Endometrium (tissue), 2 donors: Measurements from ENCODE around the gene GAK.
"Not testable (repeated sequence)": the region's sequence is repeated elsewhere in the genome, so short reads cannot be mapped to it uniquely, and the experiment has no call there.

Experiments
- FAIRE-seq: peaks from 2 replicates; lab custom pipeline; 2012; peaks lifted over from hg19 to GRCh38; lab: Jason Lieb, UNC
- donor health status: control.
- donor health status: control.

GAK gene

GRCh38 chr4:813900-814299 lies 118.2 kb downstream of the GAK start:
- FAIRE-seq: no peak

DNA sequence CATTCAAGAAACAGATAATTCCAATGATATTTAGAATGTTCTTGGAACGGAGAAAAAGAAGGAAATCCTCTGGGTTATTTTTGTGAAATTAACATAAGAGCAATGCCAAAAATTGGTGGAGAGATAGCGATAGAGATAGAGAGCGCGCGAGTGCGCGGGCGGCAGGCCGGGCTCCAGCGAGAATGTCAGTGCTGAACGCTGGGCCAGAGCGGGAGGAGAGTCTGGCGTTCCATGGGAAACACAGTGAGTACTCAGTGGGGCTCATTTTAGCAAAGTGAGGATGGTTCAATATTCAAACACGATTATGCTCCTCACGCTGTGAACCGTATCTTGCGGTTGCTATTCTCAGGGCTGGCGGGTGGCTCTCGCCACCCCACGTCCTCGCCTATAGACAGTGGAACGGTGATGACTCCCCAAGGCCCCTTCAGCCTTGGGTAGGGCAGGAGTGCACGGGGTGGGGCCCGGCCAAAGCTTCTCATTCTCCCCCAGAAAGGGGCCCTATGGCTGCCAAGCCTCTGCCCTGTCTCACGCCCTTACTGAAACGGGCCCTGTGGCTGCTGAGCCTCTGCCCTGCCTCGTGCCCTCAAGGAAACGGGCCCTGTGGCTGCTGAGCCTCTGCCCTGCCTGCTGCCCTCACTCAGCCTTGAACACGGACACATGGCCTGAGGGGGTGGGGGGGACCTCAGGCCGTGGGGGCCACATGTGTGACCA lies 123.1 kb downstream of the GAK start:
- FAIRE-seq: no peak

DNA sequence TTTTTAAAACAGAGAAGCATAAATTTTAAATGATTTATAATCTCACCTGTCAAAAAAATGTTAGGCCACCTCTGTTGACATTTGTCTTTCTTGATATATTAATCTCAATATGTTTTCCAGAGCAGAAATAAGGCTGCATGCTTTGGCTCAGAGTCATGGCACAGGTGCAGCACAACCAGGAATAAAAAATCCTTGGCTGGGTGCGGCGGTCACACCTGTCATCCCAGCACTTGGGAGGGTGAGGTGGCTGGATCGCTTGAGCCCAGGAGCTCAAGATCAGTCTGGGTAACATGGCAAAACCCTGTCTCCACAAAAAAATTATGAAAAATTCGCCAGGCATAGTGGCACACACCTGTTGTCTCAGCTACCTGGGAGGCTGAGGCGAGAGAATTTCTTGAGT lies 124.3 kb downstream of the GAK start:
- no peak for FAIRE-seq

DNA sequence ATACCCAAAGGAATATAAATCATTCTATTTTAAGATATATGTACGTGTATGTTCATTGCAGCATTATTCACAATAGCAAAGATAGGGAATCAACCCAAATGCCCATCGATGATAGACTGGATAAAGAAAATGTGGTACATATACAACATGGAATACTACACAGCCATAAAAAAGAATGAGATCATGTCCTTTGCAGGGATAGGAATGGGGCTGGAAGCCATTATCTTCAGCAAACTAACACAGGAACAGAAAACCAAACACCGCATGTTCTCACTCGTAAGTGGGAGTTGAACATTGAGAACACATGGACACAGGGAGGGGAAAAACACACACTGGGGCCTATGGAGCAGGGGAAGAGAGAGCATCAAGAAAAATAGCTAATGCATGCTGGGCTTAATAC lies 125.1 kb downstream of the GAK start:
- FAIRE-seq: not testable (repeated sequence)

GRCh38 chr4:804804-805203 lies 127.3 kb downstream of the GAK start:
- no peak for FAIRE-seq

GRCh38 chr4:803884-804283 lies 128.2 kb downstream of the GAK start:
- FAIRE-seq: no peak

DNA sequence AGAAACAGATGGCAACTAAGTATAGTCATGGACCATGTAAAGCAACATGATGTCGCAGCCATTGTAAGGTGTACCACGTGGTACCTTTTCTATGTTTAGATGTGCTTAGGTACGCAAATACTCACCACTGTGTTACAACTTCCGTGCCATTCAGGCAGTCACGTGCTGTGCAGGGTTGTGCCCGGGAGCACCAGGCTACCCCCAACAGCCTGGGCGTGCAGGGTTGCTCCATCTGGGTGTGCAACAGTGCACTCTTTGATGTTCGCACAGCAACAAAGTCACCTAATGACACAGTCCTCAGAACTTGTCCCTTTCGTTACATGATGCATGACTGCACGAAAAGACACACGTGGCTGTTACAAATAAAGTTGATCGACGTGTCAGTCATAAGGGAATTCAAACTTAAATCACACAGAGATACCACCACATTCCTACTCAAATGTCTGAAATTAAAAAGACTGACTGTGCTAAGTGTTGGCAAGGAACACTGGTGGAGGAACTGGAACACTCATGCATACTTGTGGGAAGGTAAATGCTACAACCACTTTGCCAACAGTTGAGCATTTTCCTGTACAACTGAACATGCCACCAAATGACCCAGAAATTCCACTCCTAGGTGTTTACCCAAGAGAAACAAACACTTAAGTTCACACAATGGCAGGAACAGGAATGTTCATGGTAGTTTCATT lies 130.5 kb downstream of the GAK start:
- no peak for FAIRE-seq
